AML-193 (cell line): Measurements from ENCODE around the gene SEC14L5.
"Not testable (repeated sequence)": the region's sequence is repeated elsewhere in the genome, so short reads cannot be mapped to it uniquely, and the experiment has no call there.

Experiments used
- DNase-seq, 2 experiments: peaks; one replicate each; lab custom pipeline; 2025; lab: John Stamatoyannopoulos, UW

SEC14L5 gene

GRCh38 chr16:4951583-4951982, 6.5 kb upstream of the SEC14L5 start:
- not testable (repeated sequence) for DNase-seq

GRCh38 chr16:4954714-4955113, 3.4 kb upstream of the SEC14L5 start:
- no peak for DNase-seq

DNA sequence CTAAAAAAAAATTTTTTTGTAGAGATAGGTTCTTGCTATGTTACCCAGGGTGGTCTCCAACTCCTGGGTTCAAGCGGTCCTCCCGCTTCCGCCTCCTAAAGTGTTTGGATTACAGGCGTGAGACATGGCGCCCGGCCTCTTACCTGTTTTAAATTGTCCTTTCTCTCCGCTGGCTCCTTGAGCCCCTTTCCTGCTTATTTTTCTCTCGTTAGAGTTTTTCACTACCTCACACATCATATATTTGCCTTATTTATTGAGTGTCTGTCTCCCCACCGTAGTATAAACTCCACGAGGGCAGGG, 760 bp upstream of the SEC14L5 start:
- DNase-seq = no peak

GRCh38 chr16:4958510-4959438, 644 bp downstream of the SEC14L5 start:
- DNase-seq = no peak

- no peak for DNase-seq
These were observed 2.4 kb downstream of the SEC14L5 start for GRCh38 chr16:4960579-4960978.

- DNase-seq = no peak
These were observed 4.6 kb downstream of the SEC14L5 start for GRCh38 chr16:4962716-4963115.

GRCh38 chr16:4963527-4963926, 5.4 kb downstream of the SEC14L5 start:
- DNase-seq = not testable (repeated sequence)

DNA sequence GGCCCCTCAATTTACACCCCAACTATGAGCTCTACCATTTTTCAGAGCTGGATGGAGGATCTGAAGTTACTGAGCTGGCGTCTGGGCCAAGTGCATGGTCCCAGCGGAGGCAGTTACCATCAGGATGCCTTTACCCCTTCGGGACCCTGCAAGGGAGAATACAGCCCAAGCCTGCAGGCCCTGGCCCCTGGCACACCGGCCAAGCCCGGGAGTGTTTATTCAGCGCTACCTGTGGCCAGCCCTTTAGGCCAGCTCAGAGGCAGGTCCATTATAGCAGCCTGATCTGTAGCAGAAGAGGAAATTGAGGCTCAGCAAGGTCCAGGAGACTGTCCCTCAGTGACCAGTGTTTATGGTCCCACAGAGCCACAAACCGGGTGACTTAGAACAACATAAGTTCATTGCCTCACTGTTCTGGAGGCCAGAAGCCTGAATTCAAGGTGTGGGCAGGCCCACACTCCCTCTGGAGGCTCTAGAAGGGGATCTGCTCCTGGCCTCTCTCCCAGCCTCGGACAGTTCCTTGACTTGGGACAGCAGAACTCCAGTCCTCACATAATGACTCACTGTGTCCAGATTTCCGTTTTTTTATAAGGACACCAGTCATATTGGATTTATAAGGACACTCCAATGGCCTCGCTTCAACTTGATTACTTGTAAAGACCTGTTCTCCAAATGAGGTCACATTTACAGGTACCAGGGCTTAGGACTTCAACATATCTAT, 8.8 kb downstream of the SEC14L5 start:
- no peak for DNase-seq

DNA sequence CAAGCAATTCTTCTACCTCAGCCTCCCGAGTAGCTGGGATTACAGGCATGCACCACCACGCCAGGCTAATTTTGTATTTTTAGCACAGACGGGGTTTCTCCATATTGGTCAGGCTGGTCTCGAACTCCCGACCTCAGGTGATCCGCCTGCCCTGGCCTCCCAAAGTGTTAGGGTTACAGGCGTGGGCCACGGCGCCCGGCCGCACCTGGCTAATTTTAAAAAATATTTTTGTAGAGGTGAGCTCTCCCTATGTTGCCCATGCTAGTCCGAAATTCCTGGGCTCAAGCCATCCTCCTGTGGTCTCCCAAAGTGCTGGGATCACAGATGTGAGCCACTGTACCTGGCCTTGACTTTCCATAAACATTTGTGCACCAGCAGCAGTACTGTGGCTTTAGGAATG, 10.1 kb downstream of the SEC14L5 start:
- not testable (repeated sequence) for DNase-seq

DNA sequence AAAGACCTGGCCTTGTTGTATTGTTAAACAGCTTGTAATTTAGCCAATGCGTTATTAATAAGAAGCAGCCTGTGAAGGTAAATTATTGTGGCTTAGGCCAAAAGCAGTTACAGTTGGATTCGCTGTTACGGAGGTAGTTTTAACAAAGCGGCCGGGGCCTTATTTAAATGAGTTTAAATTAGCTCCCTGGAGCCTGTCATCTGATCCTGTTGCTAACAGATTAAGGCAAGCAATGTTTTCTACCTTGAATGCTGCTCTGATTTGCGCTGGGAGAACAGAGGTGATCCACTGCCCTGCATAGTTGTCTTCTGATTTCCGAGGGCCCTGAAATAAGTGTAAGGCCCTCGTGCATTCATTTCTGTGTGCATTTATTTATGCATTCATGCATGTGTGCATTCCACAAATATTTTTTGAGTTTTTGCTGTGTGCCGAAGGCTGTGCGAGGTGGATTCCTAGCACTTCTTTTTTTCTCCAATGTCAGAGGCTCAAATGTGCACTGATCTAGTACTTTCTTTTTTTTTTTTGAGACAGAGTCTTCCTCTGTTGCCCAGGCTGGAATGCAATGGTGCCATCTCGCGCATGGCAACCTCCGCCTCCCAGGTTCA, 10.9 kb downstream of the SEC14L5 start:
- DNase-seq = no peak

- DNase-seq = no peak
These were observed 11.9 kb downstream of the SEC14L5 start for GRCh38 chr16:4970010-4970409.

DNA sequence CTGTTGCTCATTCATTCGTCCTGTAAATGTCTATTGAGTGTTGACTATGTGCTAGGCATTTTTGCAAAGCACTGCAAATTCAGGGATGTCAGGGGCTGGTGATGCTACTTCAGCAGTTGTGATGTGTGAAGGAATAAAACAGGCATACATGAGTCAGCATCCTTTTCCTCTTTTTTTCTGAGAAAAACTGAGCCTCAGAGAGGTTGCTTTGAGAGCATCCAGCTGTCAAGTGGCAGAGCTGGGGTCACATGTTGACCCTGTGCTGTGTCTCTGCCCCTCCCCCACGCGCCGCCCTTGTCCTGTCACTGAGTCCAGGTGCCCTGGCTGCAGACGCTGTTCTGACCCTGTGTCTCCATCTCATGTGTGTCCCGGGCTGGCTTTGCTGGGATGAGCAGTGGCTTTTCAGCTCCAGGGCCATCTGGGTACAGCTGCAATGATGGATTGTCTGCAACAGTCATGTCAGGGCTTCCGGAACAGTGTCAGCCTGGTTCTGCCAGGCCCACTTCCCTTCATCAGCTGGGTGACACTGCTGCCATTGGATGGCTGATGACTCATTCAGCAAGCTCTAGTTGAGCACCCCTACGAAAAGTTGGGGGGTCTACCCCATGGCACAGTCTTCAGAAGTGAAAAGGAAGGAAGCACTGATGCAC, 14.9 kb downstream of the SEC14L5 start:
- no peak for DNase-seq

DNA sequence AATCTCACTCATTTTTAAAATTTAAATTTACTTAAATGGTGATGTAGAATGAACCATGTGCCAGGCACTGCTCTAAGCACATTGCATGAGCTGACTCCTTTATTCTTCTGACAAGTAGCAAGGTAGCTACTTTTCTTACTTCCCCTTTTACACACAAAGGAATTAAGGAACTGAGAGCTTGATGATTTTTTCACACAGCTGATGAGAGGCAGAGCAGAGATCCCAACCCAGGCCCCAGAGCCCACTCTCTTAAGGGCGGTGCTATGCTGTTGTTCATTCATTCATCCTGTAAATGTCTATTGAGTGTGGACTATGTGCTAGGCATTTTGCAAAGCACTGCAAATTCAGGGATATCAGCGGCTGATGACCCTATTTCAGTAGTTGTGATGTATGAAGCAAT, 17.9 kb downstream of the SEC14L5 start:
- peak; percentile 57 to 62 for DNase-seq

- no peak for DNase-seq
These were observed 18.5 kb downstream of the SEC14L5 start for GRCh38 chr16:4976611-4977145.

DNA sequence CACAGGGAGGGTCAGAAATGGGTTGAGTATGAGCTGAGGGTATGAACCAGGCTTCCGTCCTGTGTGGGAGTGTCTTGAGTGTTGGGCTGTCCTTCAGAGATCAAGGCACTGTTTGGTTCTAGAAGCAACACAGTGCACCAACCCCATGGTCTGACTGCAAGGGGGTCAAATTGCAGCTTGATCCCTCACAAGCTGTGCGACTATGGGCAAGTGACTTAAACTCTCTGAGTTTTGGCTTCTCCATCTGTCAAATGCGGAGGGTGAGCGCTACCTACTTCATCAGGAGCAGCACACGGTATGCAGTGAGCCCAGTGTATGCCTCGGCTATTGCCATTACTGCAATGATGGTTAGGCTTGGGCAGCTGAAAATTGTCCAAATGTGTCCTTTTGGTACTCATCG, 21.0 kb downstream of the SEC14L5 start:
- no peak for DNase-seq

- no peak for DNase-seq
These were observed 21.9 kb downstream of the SEC14L5 start for GRCh38 chr16:4979736-4980660.

GRCh38 chr16:4980691-4981090, 22.6 kb downstream of the SEC14L5 start:
- DNase-seq = no peak

- DNase-seq = no peak
These were observed 23.3 kb downstream of the SEC14L5 start for GRCh38 chr16:4981473-4981872.

GRCh38 chr16:4982056-4982867, 24.1 kb downstream of the SEC14L5 start:
- DNase-seq = no peak
